ENCODE data around the gene LDLRAD3. TPM values are rescaled to one million over a fixed set of nuclear protein-coding genes. Genes with fewer than 3 reads are reported as not detected.

The LDLRAD3 gene
- total RNA-seq, 1 experiment from 2014 or later = 12.1 TPM

DNA sequence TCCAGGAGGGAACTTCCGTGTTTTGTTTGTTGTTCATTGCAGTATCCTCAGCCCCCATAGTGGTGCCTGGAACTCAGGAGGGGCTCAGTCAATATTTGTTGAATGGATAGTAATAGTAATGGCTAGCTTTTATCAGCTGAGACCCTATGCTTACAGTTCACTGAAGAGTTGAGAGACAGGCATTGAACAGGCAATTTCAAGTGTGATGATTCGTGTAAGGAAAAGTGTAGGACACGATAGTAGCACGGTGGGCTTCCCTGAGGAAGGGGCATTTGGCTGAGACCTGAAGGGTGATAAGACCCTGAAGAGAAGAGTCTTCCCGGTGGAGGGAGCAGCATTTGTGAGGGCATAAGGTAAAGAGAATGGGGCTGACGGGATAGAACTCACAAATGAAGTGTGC, 186.1 kb downstream of the LDLRAD3 start:
- peaks cover 3% of the 10 kb centered on the region in 2 experiments; a peak in 4 of 5 replicates for H3K9me3 Mint-ChIP-seq
- no peak for DNase-seq
- Histone ChIP-seq H3K27ac (ENCODE audit: insufficient read length, low read depth, low read length) (no peak overlapping the region), H2AFZ (ENCODE audit: low read length) (no peak overlapping the region), H3K79me2 (ENCODE audit: insufficient read depth, low read length) (no peaks in the 10 kb centered on the region), H3K23ac (ENCODE audit: insufficient read length, low read depth, low read length) (no peak overlapping the region), H2BK12ac (ENCODE audit: insufficient read length, low read depth, low read length) (no peak overlapping the region), H2BK20ac (ENCODE audit: low read depth, low read length, poor library complexity, severe bottlenecking) (no peak overlapping the region), H3K27me3 (ENCODE audit: insufficient read depth, low read length) (no peaks in the 10 kb centered on the region), H2BK15ac (ENCODE audit: low read depth, low read length) (no peak overlapping the region), H3K14ac (ENCODE audit: insufficient read depth, low read length) (no peak overlapping the region), H3K18ac (ENCODE audit: insufficient read length, low read depth, low read length) (no peak overlapping the region), H3K9ac (ENCODE audit: extremely low read depth, insufficient read length, low read length) (no peak overlapping the region), H2BK120ac (ENCODE audit: low read depth, low read length, poor library complexity, severe bottlenecking) (no peak overlapping the region), H3K4me1 (ENCODE audit: insufficient read depth, low read length) (no peaks in the 10 kb centered on the region; the same call in 1 of the 2 replicates), H3K23me2 (ENCODE audit: insufficient read length, low read depth, low read length, poor library complexity, severe bottlenecking) (no peaks in the 10 kb centered on the region), H3K79me1 (ENCODE audit: insufficient read depth, low read depth, low read length, poor library complexity, severe bottlenecking) (no peaks in the 10 kb centered on the region), H3T11ph (ENCODE audit: low read length) (no peak overlapping the region), H3K56ac (ENCODE audit: insufficient read length, low read depth, low read length) (no peak overlapping the region), H4K20me1 (ENCODE audit: control insufficient read depth, insufficient read depth, insufficient read length) (no peaks in the 10 kb centered on the region), H3K4me2 (ENCODE audit: insufficient read depth, insufficient read length, low read length) (no peak overlapping the region), H3K4ac (ENCODE audit: low read depth, low read length) (no peak overlapping the region), H2BK5ac (ENCODE audit: insufficient read length, low read length) (no peak overlapping the region), H2AK5ac (ENCODE audit: insufficient read length, low read length) (no peak overlapping the region), H4K8ac (replicated peaks; ENCODE audit: insufficient read length, low read depth, low read length) (no peak overlapping the region), H4K91ac (ENCODE audit: insufficient read length, low read depth, low read length) (no peak overlapping the region), H4K5ac (ENCODE audit: insufficient read length, low read depth, low read length) (no peak overlapping the region), H3K9me3 (ENCODE audit: control insufficient read depth, low read depth, low read length) (no peaks in the 10 kb centered on the region)
- H3K27ac Mint-ChIP-seq = peak overlapping the region; percentile 4 to 49 (median 47); a peak in 3 of 7 replicates
- no peak overlapping the region for H3K4me3 Mint-ChIP-seq
- H3K4me1 Mint-ChIP-seq = peaks cover 49 to 57% of the 10 kb centered on the region in 2 experiments
- peaks cover 0 to 13% (median 7%) of the 10 kb centered on the region in 3 experiments; a peak in 5 of 7 replicates for H3K36me3 Mint-ChIP-seq (ENCODE audit: insufficient read depth in 1 of 3, low read depth in 3 of 3)
- H3K27me3 Mint-ChIP-seq (ENCODE audit: low read depth) = no peaks in the 10 kb centered on the region
- no CpG with 5 or more reads among the region's 6 CpGs for WGBS (ENCODE audit: extremely low coverage, insufficient read length, low lambda C conversion rate)
- TF ChIP-seq, protein P1, sequence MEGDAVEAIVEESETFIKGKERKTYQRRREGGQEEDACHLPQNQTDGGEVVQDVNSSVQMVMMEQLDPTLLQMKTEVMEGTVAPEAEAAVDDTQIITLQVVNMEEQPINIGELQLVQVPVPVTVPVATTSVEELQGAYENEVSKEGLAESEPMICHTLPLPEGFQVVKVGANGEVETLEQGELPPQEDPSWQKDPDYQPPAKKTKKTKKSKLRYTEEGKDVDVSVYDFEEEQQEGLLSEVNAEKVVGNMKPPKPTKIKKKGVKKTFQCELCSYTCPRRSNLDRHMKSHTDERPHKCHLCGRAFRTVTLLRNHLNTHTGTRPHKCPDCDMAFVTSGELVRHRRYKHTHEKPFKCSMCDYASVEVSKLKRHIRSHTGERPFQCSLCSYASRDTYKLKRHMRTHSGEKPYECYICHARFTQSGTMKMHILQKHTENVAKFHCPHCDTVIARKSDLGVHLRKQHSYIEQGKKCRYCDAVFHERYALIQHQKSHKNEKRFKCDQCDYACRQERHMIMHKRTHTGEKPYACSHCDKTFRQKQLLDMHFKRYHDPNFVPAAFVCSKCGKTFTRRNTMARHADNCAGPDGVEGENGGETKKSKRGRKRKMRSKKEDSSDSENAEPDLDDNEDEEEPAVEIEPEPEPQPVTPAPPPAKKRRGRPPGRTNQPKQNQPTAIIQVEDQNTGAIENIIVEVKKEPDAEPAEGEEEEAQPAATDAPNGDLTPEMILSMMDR (conservative IDR thresholded peaks at IDR 0.05) = no peak
